CD4-positive, alpha-beta T cell treated with Interleukin-15 for 4 hours (primary cell): Measurements from ENCODE around the gene SORCS2.

Experiments used
- DNase-seq: peaks from one replicate; pipeline ENCODE4 v3.0.0-alpha.2; 2020; ENCODE audit warnings: low spot score

The SORCS2 gene

DNA sequence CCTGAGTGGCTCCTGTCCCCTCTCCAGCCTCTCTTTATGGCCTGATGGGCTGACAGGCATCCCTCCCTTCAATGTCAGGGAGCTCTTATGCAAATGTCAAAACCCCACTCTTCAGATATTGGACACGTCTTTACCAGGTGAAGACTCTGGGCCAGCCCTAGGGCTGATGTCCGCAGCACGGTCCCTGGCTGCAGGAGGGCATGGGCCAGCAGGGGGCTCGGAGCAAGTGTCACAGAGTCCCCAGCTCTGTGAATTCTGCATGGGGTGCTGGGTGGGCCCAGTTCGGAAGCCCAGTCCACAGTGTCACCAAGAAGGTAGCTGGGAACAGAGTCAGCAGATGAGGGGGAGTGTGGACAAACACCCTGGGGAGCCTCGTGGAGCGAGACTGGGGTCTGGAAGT is 282.0 kb downstream of the SORCS2 start:
- no peak for DNase-seq

DNA sequence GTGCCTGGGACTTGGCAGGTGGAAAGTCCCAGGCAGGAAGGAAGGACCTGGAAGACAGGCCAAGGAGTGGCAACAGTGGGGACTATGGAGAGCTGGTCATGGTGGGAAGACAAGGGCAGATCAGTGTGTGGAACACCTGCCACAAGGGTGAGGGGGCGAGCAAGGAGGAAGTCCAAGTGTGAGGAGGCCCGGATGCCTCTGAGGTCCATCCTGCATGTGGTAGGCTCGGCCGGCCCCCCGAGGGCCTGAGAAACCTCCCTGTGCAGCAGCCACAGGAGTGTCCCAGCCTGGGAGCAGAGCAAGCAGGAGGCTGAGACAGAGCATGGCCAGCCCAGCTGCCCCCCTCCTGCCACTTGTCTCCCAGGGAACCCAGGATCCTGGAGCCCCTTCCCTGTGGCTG is 282.9 kb downstream of the SORCS2 start:
- DNase-seq = no peak

DNA sequence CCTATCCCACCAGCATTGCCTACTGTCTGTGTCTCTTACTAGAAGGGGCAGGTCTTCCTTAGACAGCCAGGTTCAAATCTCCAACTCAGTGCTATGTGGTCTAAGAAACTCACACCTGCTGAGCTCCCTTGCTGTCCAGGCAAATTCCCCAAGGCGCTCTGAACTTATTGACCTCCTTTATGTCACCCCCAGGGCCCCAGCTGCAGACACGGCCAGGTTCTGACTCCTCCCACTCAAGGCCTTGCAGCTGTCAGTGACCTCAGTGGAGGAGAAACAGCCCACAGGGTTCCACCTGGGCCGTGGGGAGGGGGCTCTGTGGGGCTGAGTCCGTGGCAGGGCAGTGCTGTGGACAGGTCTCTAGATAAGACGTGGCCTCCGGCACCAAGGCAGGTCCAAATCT is 284.5 kb downstream of the SORCS2 start:
- no peak for DNase-seq

- no peak for DNase-seq
Measured at GRCh38 chr4:7477695-7478094, 285.4 kb downstream of the SORCS2 start.

GRCh38 chr4:7478665-7479064 is 286.3 kb downstream of the SORCS2 start:
- DNase-seq = no peak

GRCh38 chr4:7480423-7480822 is 288.1 kb downstream of the SORCS2 start:
- no peak for DNase-seq

DNA sequence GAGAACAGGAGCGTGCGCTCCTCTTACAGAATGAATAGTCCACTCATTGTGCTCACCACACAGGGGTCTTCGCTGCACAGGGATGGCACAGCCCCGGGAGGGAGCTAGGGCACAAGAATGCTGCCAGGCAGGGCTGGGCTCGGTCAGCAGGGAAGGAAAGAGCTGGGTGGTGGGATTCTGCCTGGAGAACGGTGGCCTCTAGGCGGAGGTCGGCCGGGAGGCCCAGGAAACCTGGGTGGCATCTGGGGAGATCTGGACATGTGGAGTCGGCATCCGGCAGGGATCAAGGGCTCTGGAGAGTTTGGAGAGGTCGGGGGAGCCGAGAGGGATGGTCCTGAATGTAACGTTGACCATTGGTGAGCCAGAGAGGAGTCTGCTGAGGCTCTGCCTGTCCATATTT is 288.9 kb downstream of the SORCS2 start:
- no peak for DNase-seq

GRCh38 chr4:7485096-7485495 is 292.8 kb downstream of the SORCS2 start:
- no peak for DNase-seq

DNA sequence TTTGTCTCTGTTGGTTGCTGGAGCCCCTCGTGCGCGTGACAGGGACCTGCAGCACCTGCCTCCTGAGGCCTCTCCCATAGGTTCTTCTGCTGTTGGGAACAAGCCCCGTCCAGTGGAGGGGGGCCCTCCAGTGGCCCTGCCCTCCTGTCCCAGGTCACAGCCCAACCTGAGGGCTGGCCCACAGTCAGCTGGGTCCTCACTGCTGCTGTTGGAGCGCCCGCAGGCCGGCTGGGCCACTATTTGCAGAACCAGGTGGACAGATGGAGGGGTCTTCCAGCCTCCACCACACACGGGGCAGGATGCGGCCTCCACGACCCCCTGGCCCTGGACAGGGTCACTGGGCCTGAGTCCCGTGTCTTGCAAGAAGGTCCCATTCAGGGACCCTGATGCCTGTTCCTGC is 293.8 kb downstream of the SORCS2 start:
- no peak for DNase-seq

- DNase-seq = no peak
Measured at GRCh38 chr4:7487502-7487901, 295.2 kb downstream of the SORCS2 start.

GRCh38 chr4:7487998-7488671 is 295.8 kb downstream of the SORCS2 start:
- no peak for DNase-seq

DNA sequence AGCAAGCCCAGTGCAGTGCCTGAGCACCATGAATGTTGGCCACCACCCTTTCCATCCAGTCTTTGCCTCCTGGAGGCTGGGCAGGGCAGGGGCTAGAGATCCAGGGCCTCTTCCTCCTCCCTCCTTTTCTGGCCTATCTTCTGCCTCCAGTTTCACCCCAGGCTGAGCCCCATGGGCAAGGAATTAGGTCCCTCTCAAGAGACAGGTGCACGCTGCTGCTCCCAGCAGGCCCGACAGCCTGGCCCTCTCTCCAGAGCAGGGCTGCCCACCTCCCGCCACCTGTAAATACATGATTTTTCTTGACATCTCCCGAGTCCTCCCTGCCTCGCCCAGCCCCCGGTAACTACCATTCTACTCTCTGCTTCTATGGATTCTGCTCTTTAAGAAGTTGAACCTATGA is 299.6 kb downstream of the SORCS2 start:
- no peak for DNase-seq

- DNase-seq = no peak
Measured at GRCh38 chr4:7498446-7499200, 306.3 kb downstream of the SORCS2 start.

DNA sequence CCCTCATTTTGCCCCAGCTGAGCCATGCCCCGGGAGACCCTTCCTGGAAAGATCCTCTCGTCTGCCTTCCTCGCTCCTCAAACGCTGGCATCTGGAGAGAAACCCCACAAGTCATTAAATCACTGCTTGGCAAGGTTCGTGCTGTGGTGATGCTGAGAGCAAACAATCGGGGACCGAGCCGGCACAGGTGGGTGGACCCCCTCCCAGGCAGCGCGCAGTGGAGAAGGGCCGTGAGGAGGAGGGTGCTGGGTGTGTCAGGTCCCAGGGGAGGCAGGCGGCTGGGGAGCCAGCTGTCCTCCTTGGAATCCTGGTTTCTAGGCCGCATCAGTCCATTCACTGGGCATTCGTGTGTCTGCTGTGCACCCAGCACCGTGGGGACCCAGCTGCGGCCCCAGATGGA is 307.3 kb downstream of the SORCS2 start:
- DNase-seq = no peak

DNA sequence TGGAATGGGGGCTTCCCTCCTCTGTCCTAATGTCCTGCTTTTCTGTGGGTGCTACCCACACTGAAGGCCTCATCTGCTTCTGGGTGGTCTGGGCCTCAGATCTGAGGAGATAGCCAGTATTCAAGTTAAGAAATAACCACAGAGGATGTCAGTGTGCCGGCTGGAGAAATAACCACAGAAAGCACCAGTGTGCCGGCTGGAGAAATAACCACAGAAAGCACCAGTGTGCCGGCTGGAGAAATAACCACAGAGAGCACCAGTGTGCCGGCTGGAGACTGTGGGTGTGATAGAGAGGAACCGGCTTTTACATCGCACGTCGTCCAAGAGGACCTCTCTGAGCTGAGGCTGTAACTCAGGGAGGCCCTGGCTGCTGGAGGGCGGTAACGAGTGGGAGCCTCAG is 308.1 kb downstream of the SORCS2 start:
- DNase-seq = no peak

DNA sequence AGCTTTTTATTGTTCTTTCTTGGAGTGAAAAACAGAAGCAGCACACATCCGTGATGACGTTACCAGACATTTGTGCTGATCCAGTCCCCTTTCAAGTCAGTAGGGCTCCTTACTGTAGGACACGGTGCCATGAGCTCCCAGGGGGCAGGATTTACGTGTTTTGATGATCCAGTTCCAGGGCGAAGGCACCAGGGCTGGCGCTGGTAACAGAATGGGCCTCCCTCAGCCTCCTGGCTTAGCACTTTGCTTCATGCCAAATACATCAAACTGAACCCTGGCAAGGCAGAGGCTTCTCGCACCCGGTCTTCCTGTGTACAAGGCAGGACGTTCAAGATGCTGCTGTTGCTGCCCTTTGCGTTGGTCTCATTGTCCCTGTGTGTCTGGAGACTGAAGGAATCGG is 309.0 kb downstream of the SORCS2 start:
- no peak for DNase-seq

DNA sequence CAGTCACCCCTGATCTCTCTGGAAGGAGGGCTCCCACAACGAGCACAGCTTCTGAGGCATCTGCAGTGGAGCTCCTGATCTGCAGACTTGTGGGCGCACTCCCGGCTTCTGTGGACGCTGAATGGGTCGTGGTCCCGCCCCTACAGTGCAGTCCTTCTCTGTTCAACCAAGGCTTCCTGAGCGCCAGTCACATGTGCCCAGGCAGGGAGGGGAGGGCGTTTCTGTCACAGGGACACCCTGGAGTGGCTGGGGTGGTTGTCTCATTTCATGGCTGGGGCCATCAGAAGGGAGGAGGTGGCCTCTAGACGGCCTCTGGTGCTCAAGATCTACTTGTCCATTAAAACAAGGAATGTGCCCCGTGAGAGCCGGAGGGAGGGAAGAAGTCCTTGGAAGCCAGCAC is 309.5 kb downstream of the SORCS2 start:
- no peak for DNase-seq

DNA sequence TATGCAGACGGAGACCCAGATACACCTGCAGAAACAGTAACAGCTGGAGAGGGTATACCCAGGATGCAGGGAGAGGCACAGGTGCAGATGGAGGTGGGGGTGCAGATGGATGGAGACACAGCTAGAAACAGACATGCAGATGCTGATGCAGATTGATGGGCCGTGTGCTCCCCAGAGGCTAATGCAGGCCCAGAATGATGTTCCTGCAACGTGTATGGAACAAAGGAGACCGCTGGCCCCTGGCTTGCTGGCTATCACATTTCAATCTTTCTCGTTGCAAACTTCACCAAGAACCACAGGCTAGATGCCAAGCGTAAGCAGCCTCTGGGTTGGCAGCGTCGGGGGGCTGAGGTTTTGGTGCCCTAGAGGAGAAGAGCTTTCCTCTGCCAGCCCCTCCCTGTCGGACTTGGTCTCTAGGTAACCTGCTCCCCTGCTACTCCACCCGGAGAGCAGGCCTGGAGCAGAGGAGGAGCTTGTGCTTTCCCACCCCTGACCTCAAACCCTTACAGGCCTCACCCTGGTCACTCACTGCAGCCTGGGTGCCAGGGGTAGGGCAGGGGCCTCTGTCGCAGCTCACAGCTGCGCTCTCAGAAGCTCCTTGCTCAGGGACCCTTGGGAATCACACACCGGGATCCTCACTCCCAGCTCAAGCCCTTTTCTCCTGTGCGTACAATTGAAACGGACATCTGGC is 311.4 kb downstream of the SORCS2 start:
- no peak for DNase-seq

- no peak for DNase-seq
Measured at GRCh38 chr4:7505116-7505900, 313.0 kb downstream of the SORCS2 start.

DNA sequence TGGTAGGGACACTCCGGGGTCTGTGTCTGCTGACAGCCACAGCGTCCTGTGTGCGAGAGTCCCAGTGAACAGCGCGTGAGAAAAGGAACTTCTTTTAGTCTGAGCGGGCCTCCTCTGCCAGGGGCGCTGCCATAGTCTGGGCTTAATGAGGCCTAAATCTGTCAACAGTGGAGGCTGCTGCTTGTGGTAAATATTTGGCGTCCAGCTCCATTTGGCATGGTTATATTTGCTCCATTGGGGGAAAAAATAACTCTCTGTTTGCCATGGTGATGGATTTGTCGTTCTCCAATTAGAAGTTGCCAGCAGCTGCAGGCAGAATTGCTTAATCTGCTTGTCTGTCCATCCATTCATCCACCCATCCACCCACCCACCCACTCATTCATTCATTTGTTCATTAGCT is 313.8 kb downstream of the SORCS2 start:
- no peak for DNase-seq

- DNase-seq = no peak
Measured at GRCh38 chr4:7506572-7506971, 314.2 kb downstream of the SORCS2 start.

GRCh38 chr4:7507381-7507780 is 315.0 kb downstream of the SORCS2 start:
- DNase-seq = no peak

GRCh38 chr4:7510066-7510465 is 317.7 kb downstream of the SORCS2 start:
- DNase-seq = no peak
